GM18907 (cell line): Measurements from ENCODE around the gene DENND4B.
"Not testable (repeated sequence)": the region's sequence is repeated elsewhere in the genome, so short reads cannot be mapped to it uniquely, and the experiment has no call there.

Experiments used
- ATAC-seq: cut with Tn5 transposase; IDR thresholded peaks from one replicate; pipeline ENCODE4 v1.9.1; 2021; ENCODE audit warnings: mild to moderate bottlenecking, moderate library complexity; ENCODE audit not compliant: unreplicated experiment

DENND4B gene, protein sequence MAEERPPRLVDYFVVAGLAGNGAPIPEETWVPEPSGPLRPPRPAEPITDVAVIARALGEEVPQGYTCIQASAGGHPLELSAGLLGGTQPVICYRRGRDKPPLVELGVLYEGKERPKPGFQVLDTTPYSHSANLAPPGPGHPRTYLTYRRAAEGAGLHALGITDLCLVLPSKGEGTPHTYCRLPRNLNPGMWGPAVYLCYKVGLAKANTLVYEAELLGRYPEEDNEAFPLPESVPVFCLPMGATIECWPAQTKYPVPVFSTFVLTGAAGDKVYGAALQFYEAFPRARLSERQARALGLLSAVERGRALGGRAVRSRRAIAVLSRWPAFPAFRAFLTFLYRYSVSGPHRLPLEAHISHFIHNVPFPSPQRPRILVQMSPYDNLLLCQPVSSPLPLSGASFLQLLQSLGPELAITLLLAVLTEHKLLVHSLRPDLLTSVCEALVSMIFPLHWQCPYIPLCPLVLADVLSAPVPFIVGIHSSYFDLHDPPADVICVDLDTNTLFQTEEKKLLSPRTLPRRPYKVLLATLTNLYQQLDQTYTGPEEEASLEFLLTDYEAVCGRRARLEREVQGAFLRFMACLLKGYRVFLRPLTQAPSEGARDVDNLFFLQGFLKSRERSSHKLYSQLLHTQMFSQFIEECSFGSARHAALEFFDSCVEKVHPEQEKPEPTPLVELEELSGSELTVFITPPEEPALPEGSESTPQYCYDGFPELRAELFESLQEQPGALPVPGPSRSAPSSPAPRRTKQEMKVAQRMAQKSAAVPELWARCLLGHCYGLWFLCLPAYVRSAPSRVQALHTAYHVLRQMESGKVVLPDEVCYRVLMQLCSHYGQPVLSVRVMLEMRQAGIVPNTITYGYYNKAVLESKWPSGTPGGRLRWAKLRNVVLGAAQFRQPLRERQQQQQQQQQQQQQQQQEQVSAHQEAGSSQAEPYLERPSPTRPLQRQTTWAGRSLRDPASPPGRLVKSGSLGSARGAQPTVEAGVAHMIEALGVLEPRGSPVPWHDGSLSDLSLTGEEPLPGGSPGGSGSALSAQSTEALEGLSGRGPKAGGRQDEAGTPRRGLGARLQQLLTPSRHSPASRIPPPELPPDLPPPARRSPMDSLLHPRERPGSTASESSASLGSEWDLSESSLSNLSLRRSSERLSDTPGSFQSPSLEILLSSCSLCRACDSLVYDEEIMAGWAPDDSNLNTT (N-terminal part only)

DNA sequence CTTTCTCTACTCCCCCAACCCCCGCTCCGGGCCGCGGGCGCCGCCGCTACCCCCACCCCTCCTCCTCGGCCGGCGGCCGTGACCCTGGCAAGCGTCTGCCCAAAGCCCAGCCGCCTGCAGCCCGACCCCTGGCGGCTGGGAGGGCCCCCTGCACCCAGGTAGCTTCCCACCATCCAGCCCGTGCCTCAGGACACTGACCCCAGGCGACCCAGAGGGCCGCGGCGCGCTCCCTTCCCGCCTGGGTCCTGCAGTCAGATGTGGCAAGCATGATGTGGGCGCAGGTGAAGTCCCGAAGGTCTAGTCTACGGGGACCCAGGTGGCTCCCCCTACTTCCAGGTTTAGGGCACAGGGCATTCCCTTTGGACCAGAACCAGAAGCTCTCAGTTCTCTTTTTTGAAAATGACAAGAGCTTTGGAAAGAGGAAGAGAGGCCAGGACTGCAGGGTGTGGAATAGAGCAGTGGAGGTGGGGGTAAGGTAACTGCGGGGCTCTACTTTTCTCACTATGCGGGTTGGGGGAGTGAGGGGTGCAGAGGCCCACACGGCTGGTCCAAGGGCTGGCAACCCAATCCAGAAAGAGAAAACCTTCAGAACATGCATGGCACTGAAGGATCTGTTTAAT lies at the start of gene DENND4B:
Gene DENND4B, minus strand, starts transcription at position 97 of the 620 bp plus-strand sequence. CDS start 2,344 bp downstream, outside the sequence.
- ATAC-seq: peak; percentile 59

DNA sequence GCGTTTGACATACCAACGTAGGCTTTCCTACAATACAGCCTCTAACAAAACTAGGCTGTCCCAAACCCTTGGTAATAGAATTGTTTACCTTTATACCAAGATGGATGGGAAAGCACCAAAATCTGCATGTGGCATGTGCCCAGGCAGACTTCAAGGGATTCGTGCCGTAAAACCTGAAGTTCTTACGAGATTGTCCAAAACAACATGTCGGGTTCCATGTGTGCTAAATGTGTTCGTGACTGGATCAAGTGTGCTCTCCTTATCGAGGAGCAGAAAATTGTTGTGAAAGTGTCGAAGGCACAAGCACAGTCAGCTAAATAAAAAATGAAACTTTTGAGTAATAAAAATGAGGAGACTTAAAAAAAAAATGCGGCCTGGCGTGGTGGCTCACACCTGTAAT lies 49.1 kb upstream of the DENND4B start:
- no peak for ATAC-seq

DNA sequence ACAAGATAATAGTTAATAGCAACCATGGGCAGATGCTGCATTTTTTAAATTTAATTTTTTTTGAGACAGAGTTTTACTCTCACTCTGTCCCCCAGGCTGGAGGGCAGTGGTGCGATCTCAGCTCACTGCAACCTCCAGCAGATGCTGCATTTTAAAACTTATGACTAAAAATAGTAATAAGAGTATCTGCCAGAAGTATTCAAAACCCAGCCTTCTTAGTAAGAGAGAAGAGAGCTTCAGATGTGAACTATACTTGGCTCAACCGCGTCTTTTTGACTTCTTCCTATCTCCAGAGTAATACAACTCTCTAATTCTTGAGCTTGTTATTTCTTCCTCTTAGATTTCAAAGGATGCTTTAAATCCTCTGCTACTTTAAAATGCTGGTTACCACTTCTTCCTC lies 48.7 kb upstream of the DENND4B start:
- ATAC-seq: no peak

DNA sequence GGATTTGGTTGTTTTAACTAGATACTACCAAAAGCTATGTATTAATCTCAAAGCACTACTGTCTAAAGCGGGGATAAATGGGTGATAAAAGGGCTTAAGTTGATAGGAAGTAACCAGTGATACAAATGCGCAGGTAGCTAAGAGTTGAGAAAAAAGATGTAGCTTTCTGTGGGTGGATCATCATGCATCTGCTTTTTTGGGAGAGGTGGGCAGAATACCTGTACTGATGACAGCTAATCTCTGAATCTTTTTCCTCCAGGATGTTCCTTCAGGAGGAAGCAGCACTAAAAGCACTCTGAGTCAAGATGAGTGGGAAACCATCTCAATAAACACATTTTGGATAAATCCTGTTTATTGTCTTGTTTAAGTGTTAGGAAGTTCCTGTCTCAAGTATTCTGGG lies 45.3 kb upstream of the DENND4B start:
- no peak for ATAC-seq

DNA sequence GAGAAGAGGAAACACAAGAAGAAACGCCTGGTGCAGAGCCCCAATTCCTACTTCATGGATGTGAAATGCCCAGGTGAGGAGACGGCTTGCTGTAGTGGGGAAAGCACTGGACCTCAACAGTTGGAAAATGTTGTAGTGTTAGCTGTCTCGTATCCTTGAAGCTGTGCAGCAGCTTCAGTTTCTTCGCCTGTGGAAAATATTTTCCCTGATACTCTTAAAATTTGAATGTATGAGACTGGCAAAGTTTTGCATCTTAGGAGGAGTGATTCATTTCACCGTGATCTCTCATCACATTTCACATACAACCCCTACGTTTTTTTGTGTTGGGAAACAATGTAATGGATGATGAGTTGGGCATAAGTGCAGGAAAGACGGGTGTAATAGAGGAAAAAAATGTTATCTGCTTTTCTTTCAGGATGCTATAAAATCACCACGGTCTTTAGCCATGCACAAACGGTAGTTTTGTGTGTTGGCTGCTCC lies 44.7 kb upstream of the DENND4B start:
- ATAC-seq: no peak

DNA sequence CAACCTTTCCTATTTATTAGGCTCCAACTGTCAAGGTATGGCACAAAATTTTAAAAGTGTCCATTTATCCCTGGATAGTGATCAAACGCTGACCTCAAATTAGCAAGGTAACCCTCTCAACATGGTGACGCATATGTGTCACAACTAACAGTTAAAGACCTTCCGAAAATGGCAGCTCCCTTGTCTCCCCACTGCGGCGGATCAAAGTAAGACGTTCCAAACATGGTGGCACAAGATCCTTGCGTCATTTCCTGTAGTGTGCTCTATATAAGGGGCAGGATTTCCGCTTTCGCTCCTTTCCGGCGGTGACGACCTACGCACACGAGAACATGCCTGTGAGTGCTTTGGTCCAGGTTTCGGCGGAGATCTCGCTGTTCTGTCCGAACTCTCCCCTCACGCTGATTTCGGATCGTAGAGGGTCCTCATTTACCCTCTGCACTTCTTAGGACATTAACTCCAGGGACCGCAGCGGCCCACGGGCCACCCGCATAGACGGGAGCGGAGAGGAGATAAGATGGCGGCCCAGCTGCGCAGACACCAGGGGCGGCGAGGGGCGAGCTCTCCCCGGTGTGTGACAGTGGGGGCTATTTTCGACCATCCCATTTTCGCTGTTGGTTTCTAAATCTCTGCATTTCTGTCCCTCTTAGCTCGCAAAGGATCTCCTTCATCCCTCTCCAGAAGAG lies 44.1 kb upstream of the DENND4B start, which contains the start of gene RPS27:
Gene RPS27, plus strand, starts transcription at position 295 of the 683 bp plus-strand sequence. Its CDS starts 35 bp downstream, at position 330.
- peak; percentile 80 for ATAC-seq

DNA sequence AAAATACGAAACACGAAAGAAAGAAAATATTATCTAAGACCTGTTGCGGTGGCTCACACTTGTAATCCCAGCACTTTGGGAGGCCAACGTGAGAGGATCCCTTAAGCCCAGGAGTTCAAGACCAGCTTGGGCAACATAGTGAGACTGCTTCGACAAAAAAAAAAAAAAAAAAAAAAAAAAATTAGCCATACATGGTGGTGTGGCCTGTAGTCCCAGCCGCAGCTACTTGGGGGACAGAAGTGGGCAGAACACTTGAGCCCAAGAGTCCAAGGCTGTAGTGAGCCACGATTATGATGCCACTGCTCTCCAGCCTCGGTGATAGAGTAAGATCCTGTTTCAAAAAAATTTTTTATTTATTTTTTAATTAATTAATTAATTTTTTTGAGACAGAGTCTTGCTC lies 41.1 kb upstream of the DENND4B start:
- ATAC-seq: no peak

DNA sequence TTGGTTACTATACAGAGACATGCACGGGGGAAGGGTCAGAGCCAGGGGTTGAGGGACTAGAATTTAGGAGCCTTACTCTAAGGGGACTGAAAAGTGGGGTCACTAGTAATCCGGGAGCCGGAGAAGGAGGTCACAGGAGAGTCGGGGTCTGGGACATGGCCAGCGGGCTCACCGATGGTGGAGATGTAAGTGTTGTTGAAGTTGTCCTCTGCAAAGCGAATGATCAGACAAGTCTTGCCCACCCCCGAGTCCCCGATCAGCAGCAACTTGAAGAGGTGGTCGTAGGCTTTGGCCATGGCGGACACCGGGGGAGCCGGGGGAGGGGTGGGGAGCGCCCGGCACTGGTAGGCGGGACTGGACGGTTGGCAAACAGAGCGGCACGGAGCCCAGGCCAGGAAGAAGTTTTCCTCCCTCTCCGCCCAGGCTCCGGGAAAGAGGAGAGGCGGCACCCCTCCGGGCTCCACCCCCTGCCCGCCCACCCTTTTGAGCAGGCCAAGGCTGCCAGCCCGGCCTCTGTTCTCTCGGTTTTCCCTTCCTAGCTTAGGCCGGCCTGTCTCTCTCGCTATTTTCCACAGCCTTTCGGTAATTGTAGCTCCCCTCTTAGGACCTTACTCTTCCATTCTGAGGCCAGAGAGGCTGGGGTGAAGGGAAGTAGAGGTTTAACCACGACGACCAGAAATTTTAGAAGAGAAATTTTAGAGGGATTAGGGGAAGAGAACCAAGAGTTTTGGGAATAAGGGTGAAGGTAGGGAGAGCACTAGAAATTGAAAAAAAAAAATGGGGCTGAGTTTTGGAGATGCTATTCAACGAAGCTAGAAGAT lies 39.6 kb upstream of the DENND4B start, which contains the start of gene RAB13:
Gene RAB13, minus strand, starts transcription at position 399 of the 821 bp plus-strand sequence. Its CDS starts 103 bp downstream, at position 296.
- ATAC-seq: no peak

DNA sequence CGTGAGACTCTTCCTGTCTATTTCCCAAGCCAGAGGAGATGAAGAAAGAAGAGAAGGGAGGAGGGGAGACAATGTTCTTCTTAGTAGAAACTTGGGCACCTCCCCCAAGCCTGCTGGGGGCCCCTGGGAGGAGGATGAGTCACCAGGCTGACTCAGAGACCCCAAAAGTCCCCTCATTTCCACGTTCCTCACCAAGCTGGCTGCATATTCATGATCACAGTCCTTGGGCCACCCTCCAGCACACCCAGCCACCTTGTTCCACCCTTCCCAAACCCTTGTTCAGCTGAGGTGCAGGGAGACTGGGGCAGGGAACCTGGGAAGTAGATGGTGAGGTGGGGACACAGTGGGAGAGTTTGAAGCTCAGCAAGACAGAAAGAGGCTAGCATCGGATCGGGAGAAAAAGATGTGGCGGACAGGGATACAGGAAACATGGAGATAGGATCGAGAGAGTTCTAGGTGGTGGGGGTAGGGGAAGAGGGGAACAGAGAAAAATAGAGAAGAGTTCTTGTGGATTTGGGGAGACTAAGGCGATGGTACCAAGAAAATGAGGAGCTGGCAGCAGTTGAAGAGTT lies 38.9 kb upstream of the DENND4B start:
- no peak for ATAC-seq

DNA sequence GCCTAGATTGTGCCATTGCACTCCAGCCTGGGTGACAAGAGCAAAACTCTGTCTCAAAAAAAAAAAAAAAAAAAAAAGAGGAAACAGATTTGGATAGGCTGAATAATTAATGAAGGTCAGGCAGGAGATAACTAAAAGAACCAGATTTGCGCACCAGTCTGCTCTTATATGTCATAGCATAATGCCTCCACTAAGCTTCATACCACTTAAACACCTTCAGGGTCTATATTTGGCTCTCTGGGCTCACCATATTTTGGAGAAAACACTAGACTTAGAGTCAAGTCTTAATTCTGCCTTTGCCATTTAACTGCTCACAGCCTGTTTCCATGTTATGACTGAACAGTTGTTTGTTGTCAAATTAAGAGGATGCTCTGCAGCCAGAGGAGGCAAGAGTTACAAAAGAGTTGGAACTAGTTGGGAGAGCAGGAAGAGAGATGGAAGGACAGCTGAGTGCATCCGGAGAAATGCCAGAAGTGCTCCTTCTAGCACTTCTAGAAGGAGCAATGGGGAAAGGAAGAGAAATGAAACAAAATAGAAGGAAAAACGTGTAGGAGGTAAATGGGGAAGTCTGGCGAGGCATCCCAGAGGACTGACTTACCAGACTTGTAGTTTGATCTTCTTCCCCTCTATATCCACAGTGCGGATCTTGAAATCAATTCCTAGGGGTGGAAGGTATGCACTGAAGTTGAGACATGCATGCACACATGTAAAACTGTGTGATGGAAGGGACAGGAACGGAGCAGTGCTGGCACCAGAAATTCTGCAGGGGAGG lies 37.8 kb upstream of the DENND4B start:
- no peak for ATAC-seq

DNA sequence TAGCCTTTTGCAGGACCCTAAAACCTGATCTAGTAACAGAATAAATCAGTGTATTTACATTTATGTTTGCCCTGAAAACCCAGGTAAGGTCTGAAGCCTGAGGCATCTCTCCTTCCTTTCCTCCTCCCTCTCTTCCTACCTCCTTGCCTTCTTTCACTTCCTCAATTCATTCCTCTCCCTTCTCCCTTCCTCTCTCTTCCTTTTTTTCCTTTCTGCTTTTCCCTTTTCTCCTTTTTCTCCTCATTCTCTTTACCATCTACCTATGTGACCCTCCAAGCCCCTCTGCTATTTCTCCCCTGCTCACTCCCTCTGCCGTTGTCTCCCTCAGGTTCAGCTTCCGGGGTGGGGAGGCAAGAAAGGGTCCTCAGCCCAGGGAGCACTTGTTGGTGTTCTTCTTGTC lies 35.2 kb upstream of the DENND4B start:
- ATAC-seq: not testable (repeated sequence)

DNA sequence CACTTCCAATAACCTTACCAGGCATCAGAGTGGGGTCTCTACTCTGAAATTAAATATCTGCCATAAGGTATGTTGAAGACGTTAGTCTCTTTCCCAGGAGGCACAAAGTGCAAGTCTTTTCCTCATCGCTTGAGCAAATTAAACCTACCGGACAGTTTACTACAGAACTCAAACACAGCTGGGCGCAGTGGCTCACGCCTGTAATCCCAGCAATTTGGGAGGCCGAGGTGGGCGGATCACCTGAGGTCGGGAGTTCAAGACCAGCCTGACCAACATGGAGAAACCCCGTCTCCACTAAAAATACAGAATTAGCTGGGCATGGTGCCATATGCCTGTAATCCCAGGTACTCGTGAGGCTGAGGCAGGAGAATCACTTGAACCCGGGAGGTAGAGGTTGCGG lies 32.6 kb upstream of the DENND4B start:
- ATAC-seq: not testable (repeated sequence)

DNA sequence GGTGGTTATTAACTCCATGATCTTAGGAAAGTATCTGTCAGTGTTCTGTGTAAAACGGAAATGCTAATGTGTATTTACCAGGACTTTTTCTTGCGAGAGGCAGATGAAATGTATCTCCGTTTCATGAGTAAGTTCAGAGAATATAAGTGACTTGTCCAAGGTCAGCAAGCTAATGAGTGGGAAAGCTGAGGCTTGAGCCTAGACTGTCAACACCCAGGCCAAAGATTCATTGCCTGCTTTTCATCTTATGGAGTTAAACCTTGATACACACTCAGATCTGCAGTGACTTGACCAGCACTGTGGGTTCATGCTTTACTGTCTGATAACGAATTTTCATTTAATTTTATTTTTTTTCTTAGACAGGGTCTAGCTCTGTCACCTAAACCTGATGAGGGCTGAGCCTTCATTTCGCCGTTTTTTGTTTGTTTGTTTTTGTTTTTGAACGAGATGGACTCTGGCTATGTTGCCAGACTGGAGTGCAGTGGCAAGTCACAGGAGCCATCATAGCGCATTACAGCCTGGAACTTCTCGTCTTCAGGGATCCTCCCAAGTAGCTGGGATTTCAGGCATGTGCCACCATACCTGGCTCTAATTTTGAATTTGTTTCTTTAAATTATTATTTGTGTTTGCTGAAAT lies 31.9 kb upstream of the DENND4B start:
- no peak for ATAC-seq

DNA sequence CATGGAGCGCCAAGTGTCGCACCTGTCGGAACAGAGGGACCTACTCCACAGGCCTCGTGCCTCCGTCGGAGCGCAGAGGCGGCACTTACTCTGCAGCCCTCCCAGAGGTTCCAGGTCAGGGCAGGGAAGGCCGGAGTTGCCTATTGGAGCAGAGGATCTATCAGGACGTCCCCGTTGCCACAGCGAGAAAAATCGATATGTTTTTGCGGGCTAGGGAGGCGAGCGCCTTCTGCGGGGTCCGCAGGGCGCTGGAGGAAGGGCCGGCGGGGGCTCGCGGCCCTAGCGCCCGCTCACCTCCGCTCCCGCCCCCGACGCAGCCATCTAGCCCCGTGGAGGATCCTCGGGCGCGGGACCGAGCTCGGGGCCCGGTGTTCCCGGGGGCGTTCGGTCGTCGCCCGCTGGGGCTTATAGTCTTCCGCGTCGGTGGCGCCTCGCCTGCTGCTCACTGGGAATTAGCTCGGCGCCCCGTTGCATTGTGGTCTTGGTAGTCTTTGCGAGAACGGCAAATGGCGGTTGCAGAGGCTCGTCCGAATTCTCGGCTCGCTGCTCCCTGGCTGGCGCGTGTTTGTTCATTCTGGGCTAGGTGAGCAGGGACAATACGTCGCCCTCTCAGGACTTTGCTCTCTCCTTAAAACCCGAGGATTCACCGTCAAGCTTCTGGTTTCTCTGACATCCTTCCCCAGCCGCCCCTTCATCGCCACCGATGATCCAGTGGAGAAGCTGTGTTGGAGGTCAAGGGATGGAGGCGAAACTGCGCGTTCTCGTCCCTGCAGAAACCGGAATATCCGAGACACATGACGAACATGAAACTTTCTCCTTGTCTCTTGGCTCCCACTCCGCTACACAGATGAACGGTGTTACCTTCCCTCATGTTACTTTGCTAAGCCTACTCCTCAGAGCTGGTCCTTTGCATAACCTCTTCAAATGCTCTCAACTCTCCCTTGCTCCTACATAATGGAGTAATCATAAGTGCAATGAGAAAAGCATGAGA lies 31.0 kb upstream of the DENND4B start, which contains the start of gene JTB:
Gene JTB, minus strand, starts transcription at position 425 of the 991 bp plus-strand sequence. Its CDS starts 422 bp downstream, at position 3.
- ATAC-seq: peak; percentile 74

DNA sequence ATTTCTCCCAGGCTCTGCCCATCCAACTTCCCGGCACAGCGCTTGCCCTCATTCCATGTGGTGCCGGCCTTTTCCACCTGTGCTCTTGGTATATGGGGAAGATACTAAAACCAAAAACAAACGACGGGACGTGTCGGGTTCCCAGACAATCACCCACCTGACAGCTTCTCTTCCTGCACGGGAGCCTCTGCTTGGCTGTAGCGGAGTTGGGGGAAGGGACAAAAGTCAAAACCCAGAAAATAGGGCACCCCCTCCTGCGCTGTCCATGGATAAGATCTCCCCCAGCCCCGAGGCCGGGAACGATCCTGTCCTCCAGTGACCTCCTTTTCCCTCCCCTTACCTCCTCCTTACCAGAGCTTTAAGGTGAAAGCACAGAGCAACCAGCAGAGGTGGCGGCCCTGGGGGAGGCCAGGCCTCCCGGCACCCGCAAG lies 30.3 kb upstream of the DENND4B start:
- ATAC-seq: no peak

DNA sequence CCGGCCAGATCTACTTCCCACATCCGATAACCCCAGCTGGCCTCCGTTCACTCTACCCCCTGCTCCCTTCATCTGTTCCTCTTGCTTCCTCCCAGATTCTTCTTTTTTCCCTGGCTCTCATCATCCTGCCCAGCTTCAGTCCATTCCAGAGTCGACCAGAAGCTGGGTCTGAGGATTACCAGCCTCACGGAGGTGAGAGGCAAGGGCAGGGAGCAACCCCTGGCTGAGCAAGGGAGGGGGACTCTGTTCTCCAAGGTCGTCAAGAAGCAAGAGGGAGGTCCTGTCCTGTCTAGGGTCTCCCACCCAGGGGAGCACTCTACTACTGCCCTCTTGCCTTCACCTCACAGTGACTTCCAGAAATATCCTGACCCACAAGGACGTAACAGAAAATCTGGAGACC lies 27.0 kb upstream of the DENND4B start:
- ATAC-seq: no peak
